LNCaP clone FGC (cell line): Measurements from ENCODE around the gene PLD3.

ENCODE experiments used
- DNase-seq: peaks from one replicate; pipeline ENCODE4 v3.0.0-alpha.2; 2011; ENCODE audit warnings: low read depth
- H3K4me3 ChIP-seq: 2 replicates; pipeline ENCODE4 v1.5.1; 2011; ENCODE audit warnings: mild to moderate bottlenecking, low read depth, low read length, control low read depth
- CTCF ChIP-seq: IDR thresholded peaks from 2 replicates; pipeline ENCODE4 v1.5.1; 2012; ENCODE audit warnings: mild to moderate bottlenecking; ENCODE audit not compliant: control insufficient read depth, insufficient read depth; ENCODE audit errors: extremely low read depth

Gene PLD3

DNA sequence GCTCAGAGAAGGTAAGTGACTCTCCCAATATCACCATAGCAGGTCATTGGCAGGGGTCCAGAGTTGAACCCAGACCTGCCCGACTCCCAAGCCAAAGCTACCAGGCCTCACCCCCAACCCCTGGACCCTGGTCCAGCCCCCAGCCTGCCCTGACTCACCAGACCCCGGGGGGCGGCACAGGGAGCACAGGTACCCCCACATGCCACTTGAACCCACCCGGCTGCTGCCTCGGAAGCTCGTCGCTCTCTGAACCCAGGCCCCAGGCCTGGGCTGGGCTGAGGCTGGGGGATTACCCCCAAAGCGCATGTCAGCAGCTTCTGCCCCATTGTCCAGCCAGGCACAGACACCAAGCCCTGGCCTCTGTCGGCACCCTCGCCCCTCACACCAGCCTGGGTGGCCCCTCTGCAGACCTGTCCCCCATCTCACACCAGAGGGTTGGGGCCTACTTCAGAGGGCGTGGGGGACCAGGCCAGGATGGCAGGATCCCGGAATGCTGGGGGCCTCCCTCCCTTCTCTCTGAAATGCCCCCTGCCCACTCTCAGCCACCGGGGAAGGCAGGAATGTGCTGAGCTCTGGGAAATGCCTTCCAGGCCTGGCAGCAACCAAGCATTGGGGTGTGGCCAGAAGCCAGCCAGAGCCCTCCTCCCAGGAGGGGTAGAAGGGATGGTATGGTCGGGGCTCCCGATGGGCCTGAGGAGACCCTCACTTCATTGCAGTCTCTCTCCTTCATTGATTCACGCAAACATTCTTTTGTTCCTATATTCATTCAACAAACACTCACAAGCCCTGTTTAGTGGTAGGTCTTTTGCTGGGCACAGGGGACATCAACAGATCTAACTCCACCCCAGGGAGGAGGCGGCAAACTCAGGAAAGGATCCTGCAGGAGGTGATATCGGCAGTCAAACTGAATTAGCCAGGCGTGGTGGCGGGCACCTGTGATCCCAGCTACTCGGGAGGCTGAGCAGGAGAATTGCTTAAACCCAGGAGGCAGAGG is 66.3 kb downstream of the PLD3 start:
- no peak for DNase-seq
- TF ChIP-seq CTCF = no peak
- no peak overlapping the region for H3K4me3 ChIP-seq

GRCh38 chr19:40415768-40416167 is 67.3 kb downstream of the PLD3 start:
- TF ChIP-seq CTCF = no peak
- no peak for DNase-seq
- no peak overlapping the region for H3K4me3 ChIP-seq

DNA sequence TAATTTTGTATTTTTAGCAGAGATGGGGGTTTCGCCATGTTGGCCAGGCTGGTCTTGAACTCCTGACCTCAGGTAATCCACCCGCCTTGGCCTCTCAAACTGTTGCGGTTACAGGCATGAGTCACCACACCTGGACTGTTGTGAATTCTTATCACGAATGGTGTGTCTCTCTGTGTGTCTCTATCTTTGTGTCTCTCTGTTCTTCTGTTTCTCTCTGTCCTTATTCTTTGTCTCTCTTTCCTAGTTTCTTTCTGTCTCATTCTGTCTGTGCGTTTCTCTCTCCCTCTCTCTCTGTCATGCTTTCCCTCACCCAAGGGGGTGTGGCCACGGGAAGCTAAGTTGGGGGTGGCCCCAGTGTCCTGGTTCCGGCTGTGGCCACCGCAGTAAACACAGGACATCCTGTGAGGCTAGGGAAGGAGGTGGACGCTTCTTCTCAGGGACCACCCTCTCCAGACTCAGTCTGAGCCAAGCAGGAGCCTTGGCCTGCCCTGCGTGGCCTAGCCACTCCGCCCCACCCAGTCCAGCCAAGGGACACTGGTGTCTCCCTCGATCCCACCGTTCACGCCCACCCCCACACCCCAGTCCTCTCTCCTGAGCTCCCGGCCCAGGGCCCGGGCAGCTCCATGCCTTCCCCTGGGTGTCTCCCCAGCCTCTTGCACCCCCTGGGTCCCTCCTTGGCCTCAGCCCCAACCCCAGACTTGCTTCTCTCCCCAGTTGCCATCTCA is 68.6 kb downstream of the PLD3 start:
- DNase-seq = no peak
- H3K4me3 ChIP-seq = no peak overlapping the region
- no peak for TF ChIP-seq CTCF

DNA sequence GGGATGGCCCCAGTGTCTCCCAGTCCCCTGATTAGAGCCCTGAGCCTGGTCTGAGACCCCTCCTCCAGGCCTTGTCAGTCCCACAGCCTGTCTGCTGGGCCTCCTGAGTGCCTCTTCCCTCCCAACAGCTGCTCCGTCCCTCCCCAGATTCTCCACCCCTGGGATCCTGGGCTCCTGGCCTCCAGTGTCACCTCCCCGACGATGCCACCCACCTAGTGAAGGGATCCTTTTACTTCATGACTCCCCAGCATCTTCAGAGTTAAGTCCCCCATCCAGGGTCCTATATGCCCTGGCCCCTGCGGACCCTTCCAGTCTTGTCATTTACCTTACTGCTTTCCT is 69.1 kb downstream of the PLD3 start:
- TF ChIP-seq CTCF = no peak
- no peak overlapping the region for H3K4me3 ChIP-seq

GRCh38 chr19:40418040-40418439 is 69.5 kb downstream of the PLD3 start:
- TF ChIP-seq CTCF = no peak

More for the DNA sequence above, 69.1 kb downstream of the PLD3 start:
- no peak for DNase-seq

GRCh38 chr19:40419066-40419612 is 70.6 kb downstream of the PLD3 start:
- no peak for DNase-seq
- H3K4me3 ChIP-seq = no peak overlapping the region
- no peak for TF ChIP-seq CTCF

More at GRCh38 chr19:40418040-40418439, 69.5 kb downstream of the PLD3 start:
- no peak overlapping the region for H3K4me3 ChIP-seq
- DNase-seq = no peak
